ENCODE measurements around the gene TMTC2. TPM values are rescaled to one million over a fixed set of nuclear protein-coding genes. Genes with fewer than 3 reads are reported as not detected.

TMTC2 gene
- total RNA-seq, 4 donors from 2014 or later = 11.5 to 44.1 (median 16.0) TPM

DNA sequence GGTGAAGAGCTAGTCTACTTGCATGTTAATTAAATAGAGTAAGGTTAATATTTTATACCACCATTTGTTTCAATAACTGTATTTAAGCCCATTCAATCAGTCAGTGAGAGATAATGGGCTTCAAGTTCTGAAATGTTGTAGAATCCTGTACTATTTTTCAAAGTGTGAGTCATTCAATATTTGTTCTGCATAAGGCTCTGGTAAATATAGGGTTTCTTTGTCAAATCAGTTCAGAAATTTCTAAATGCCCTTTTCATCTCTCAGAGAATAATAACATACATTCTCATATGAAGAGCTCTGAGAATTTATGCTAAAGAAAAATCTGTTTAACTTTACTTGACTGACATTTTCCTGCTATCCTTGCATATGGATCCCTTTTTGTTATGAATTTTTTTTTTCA, 493.3 kb downstream of the TMTC2 start:
- Histone ChIP-seq H3K9me3 (no peaks in the 10 kb centered on the region), H3K4me3 (no peak overlapping the region), H3K27ac (no peak overlapping the region), H3K27me3 (no peaks in the 10 kb centered on the region), H3K4me1 (no peaks in the 10 kb centered on the region), H3K36me3 (no peaks in the 10 kb centered on the region)
- intact Hi-C loops (cut with DNase I; ENCODE audit: low total_unique reads) = no loop called here
- TF ChIP-seq, protein P1, sequence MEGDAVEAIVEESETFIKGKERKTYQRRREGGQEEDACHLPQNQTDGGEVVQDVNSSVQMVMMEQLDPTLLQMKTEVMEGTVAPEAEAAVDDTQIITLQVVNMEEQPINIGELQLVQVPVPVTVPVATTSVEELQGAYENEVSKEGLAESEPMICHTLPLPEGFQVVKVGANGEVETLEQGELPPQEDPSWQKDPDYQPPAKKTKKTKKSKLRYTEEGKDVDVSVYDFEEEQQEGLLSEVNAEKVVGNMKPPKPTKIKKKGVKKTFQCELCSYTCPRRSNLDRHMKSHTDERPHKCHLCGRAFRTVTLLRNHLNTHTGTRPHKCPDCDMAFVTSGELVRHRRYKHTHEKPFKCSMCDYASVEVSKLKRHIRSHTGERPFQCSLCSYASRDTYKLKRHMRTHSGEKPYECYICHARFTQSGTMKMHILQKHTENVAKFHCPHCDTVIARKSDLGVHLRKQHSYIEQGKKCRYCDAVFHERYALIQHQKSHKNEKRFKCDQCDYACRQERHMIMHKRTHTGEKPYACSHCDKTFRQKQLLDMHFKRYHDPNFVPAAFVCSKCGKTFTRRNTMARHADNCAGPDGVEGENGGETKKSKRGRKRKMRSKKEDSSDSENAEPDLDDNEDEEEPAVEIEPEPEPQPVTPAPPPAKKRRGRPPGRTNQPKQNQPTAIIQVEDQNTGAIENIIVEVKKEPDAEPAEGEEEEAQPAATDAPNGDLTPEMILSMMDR (IDR thresholded peaks at IDR 0.05) = no peak
- TF ChIP-seq POLR2A (IDR thresholded peaks at IDR 0.05) = no peak
- DNase-seq = no peak

DNA sequence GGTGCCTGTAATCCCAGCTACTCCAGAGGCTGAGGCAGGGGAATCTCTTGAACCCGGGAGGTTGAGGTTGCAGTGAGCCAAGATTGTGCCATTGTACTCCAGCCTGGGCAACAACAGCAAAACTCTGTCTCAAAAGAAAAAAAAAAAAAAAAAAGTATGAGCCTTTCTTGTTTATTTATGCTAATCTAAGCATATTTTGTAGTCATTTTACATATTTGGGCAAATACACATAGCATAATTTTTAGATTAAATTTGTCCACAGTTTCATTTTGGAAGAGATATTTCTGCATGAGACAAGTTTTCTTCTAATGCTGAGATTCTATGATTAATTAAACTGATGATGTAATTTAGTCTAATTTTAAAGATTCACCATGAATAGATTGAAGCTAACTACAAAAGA, 494.4 kb downstream of the TMTC2 start:
- no peaks in the 10 kb centered on the region for H3K36me3 ChIP-seq
- H3K9me3 ChIP-seq = no peaks in the 10 kb centered on the region
- H3K27ac ChIP-seq = no peak overlapping the region
- no peak for TF ChIP-seq POLR2A (IDR thresholded peaks at IDR 0.05)
- TF ChIP-seq, protein P1 (IDR thresholded peaks at IDR 0.05) = no peak
- DNase-seq = no peak
- H3K4me3 ChIP-seq = no peak overlapping the region
- intact Hi-C loops (cut with DNase I; ENCODE audit: low total_unique reads) = no loop called here
- no peaks in the 10 kb centered on the region for H3K4me1 ChIP-seq
- H3K27me3 ChIP-seq = no peaks in the 10 kb centered on the region

DNA sequence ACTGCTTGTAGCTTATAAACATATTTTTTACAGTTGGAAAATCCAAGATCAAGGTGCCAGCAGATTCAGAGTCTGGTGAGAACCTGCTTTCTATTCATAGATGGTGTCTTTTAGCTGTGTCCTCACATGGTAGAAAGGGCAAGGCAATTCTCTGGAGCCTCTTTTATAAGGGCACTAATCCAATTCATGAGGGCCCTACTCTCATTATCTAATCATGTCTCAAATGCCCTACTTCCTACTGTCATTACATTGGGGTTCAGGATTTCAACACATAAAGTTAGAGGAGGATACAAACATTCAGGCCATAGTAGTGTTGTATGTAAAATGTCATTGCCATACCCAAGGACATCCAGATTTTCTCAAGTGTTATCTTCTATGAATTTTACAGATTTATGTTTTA, 496.4 kb downstream of the TMTC2 start:
- Histone ChIP-seq H3K9me3 (no peaks in the 10 kb centered on the region), H3K27ac (no peak overlapping the region), H3K36me3 (no peaks in the 10 kb centered on the region), H3K4me1 (no peaks in the 10 kb centered on the region), H3K4me3 (no peak overlapping the region), H3K27me3 (no peaks in the 10 kb centered on the region)
- TF ChIP-seq, protein P1 (IDR thresholded peaks at IDR 0.05) = no peak
- intact Hi-C loops (cut with DNase I; ENCODE audit: low total_unique reads) = no loop called here
- no peak for DNase-seq

Small RNA genes within 50 kb of the gene (small RNA-seq; reads per million reads assigned to genes)
- not detected for gene RNU6-977P
